ENCODE data around the gene SLC12A3.
"Not testable (repeated sequence)": the region's sequence is repeated elsewhere in the genome, so short reads cannot be mapped to it uniquely, and the experiment has no call there.

SLC12A3 gene

GRCh38 chr16:56919099-56919800, 54.2 kb downstream of the SLC12A3 start:
- peaks cover 12 to 40% of the 10 kb centered on the region in 2 donors for H3K36me3 Mint-ChIP-seq
- peak overlapping the region; percentile 99 for H3K27ac Mint-ChIP-seq
- DNase-seq (no peak), ATAC-seq (replicated peaks) (peak; percentile 54 to 59)
- peak overlapping the region; percentile 79 to 81 for H3K4me3 Mint-ChIP-seq
- H3K4me1 Mint-ChIP-seq, result peaks cover 63 to 79% of the 10 kb centered on the region in 2 donors
- H3K27me3 Mint-ChIP-seq, result no peaks in the 10 kb centered on the region
- H3K9me3 Mint-ChIP-seq, result peaks cover 6 to 19% of the 10 kb centered on the region in 2 donors

- no peak for ATAC-seq (replicated peaks)
- H3K27me3 Mint-ChIP-seq, result no peaks in the 10 kb centered on the region
- H3K4me3 Mint-ChIP-seq, result no peak overlapping the region
- DNase-seq, result no peak
- H3K36me3 Mint-ChIP-seq, result peaks cover 10 to 27% of the 10 kb centered on the region in 2 donors
- H3K9me3 Mint-ChIP-seq, result peaks cover 6 to 15% of the 10 kb centered on the region in 2 donors
- H3K4me1 Mint-ChIP-seq, result peaks cover 56 to 69% of the 10 kb centered on the region in 2 donors
- H3K27ac Mint-ChIP-seq, result no peak overlapping the region
Observed at GRCh38 chr16:56921571-56921970, 56.6 kb downstream of the SLC12A3 start.

- Mint-ChIP-seq H3K27ac (peak overlapping the region; percentile 56), H3K4me3 (no peak overlapping the region), H3K27me3 (no peaks in the 10 kb centered on the region), H3K4me1 (peaks cover 49 to 60% of the 10 kb centered on the region in 2 donors), H3K36me3 (peaks cover 3 to 15% of the 10 kb centered on the region in 2 donors), H3K9me3 (peaks cover 4 to 11% of the 10 kb centered on the region in 2 donors)
- DNase-seq, result no peak
- ATAC-seq (replicated peaks), result no peak
Observed at GRCh38 chr16:56923481-56924091, 58.6 kb downstream of the SLC12A3 start.

GRCh38 chr16:56927471-56927870, 62.5 kb downstream of the SLC12A3 start:
- DNase-seq, result no peak
- H3K36me3 Mint-ChIP-seq, result peaks cover 5 to 10% of the 10 kb centered on the region in 2 donors
- no peak overlapping the region for H3K4me3 Mint-ChIP-seq
- H3K4me1 Mint-ChIP-seq, result peaks cover 30 to 55% of the 10 kb centered on the region in 2 donors
- peaks cover 0 to 3% of the 10 kb centered on the region in 2 donors for H3K9me3 Mint-ChIP-seq
- H3K27me3 Mint-ChIP-seq, result no peaks in the 10 kb centered on the region
- ATAC-seq (replicated peaks), result no peak
- H3K27ac Mint-ChIP-seq, result no peak overlapping the region

GRCh38 chr16:56929639-56930038, 64.6 kb downstream of the SLC12A3 start:
- DNase-seq (no peak), ATAC-seq (replicated peaks) (no peak)
- no peaks in the 10 kb centered on the region for H3K27me3 Mint-ChIP-seq
- peaks cover 27 to 50% of the 10 kb centered on the region in 2 donors for H3K4me1 Mint-ChIP-seq
- H3K4me3 Mint-ChIP-seq, result no peak overlapping the region
- H3K9me3 Mint-ChIP-seq, result peaks cover 0 to 3% of the 10 kb centered on the region in 2 donors
- H3K27ac Mint-ChIP-seq, result peak overlapping the region; percentile 14
- H3K36me3 Mint-ChIP-seq, result peaks cover 24 to 30% of the 10 kb centered on the region in 2 donors

- ATAC-seq (replicated peaks), result no peak
- Mint-ChIP-seq H3K4me1 (peaks cover 31 to 57% of the 10 kb centered on the region in 2 donors), H3K36me3 (peaks cover 34 to 40% of the 10 kb centered on the region in 2 donors), H3K9me3 (peaks cover 0 to 3% of the 10 kb centered on the region in 2 donors), H3K27ac (peak overlapping the region; percentile 100), H3K27me3 (no peaks in the 10 kb centered on the region), H3K4me3 (peak overlapping the region; percentile 99)
- no peak for DNase-seq
Observed at GRCh38 chr16:56930486-56931270, 65.7 kb downstream of the SLC12A3 start.

- peak; percentile 65 to 66 for ATAC-seq (replicated peaks)
- peaks cover 38 to 46% of the 10 kb centered on the region in 2 donors for H3K36me3 Mint-ChIP-seq
- no peaks in the 10 kb centered on the region for H3K27me3 Mint-ChIP-seq
- H3K4me1 Mint-ChIP-seq, result peaks cover 30 to 62% of the 10 kb centered on the region in 2 donors
- peak overlapping the region; percentile 99 for H3K4me3 Mint-ChIP-seq
- DNase-seq, result no peak
- H3K27ac Mint-ChIP-seq, result peak overlapping the region; percentile 100
- peaks cover 0 to 3% of the 10 kb centered on the region in 2 donors for H3K9me3 Mint-ChIP-seq
Observed at GRCh38 chr16:56931271-56931891, 66.4 kb downstream of the SLC12A3 start.

GRCh38 chr16:56931892-56932720, 67.1 kb downstream of the SLC12A3 start, which contains the start of gene HERPUD1:
Gene HERPUD1, plus strand, starts transcription at chr16:56932142. Its CDS starts 103 bp downstream, at chr16:56932245.
- H3K27me3 Mint-ChIP-seq, result no peaks in the 10 kb centered on the region
- peak within 1 kb of the TSS; percentile 99 for H3K4me3 Mint-ChIP-seq
- peak within 1 kb of the TSS; percentile 100 for H3K27ac Mint-ChIP-seq
- peaks cover 0 to 3% of the 10 kb centered on the region in 2 donors for H3K9me3 Mint-ChIP-seq
- H3K4me1 Mint-ChIP-seq, result peaks cover 31 to 69% of the 10 kb centered on the region in 2 donors
- ATAC-seq (replicated peaks) (peak; percentile 86 to 89), DNase-seq (peak; percentile 99)
- peaks cover 43 to 52% of the 10 kb centered on the region in 2 donors for H3K36me3 Mint-ChIP-seq

- H3K4me3 Mint-ChIP-seq, result peak overlapping the region; percentile 99
- H3K9me3 Mint-ChIP-seq, result peaks cover 0 to 3% of the 10 kb centered on the region in 2 donors
- peaks cover 35 to 72% of the 10 kb centered on the region in 2 donors for H3K4me1 Mint-ChIP-seq
- H3K27ac Mint-ChIP-seq, result peak overlapping the region; percentile 100
- no peak for ATAC-seq (replicated peaks)
- peaks cover 46 to 59% of the 10 kb centered on the region in 2 donors for H3K36me3 Mint-ChIP-seq
- no peaks in the 10 kb centered on the region for H3K27me3 Mint-ChIP-seq
- no peak for DNase-seq
Observed at GRCh38 chr16:56932721-56933619, 68.0 kb downstream of the SLC12A3 start.

- Mint-ChIP-seq H3K27me3 (no peaks in the 10 kb centered on the region), H3K9me3 (no peaks in the 10 kb centered on the region), H3K4me1 (peaks cover 37 to 76% of the 10 kb centered on the region in 2 donors), H3K27ac (peak overlapping the region; percentile 100), H3K36me3 (peaks cover 56 to 66% of the 10 kb centered on the region in 2 donors), H3K4me3 (peak overlapping the region; percentile 99)
- ATAC-seq (replicated peaks) (no peak), DNase-seq (no peak)
Observed at GRCh38 chr16:56933828-56934598, 69.0 kb downstream of the SLC12A3 start.

- H3K4me1 Mint-ChIP-seq, result peaks cover 41 to 76% of the 10 kb centered on the region in 2 donors
- H3K36me3 Mint-ChIP-seq, result peaks cover 62 to 71% of the 10 kb centered on the region in 2 donors
- H3K9me3 Mint-ChIP-seq; DNase-seq; H3K27me3 Mint-ChIP-seq; ATAC-seq (replicated peaks): not testable (repeated sequence)
- H3K27ac Mint-ChIP-seq, result peak overlapping the region; percentile 100
- peak overlapping the region; percentile 99 for H3K4me3 Mint-ChIP-seq
Observed at GRCh38 chr16:56934599-56935145, 69.7 kb downstream of the SLC12A3 start.
